ENCODE data around the gene NDST1. TPM values are rescaled to one million over a fixed set of nuclear protein-coding genes. Genes with fewer than 3 reads are reported as not detected.

The NDST1 gene
- total and polyA plus RNA-seq, 2 donors (not counting 3 experiments of a cell fraction or from before 2014, with no cell fraction given), result 38.6 to 102 TPM

DNA sequence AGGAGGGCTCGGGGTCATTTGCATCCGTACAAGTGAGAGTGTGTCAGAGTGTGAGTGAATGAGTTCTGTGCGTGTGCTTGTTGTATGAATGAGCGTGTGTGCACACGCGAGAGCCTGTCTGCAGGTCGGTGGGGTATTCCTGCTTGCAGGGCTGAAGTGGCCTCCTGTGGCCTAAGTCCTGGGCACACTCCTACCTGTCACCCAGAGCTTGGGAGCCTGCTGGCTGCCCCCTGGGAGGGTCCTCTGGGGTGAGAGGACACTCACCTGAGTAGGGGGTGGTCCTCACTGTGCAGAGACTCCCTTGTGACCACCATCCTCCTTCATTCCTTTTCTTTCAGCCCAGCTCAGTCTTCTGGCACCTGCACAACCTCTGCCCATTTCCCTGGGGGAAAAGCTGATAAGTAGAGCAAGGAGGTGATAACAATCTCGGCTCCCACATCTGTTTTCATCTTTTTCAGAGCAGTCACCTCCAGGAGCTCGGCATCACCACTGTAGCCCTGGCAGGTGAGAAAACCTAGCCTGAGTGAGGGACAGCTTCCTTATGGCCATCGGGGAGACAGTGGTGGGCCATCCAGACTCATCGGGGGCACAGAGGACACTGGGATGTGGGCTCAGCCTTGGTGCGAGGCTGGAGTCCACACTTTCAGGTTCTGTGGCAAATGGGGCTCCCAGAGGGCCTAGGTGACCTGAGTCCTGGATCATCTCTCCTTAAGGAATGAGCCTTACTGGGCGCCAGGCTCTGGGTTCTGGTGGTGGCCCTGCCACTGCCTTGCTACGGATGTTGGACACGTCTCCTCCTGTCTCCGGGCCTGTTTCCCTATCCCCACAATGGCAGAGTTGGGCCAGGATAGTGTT lies 93.8 kb downstream of the NDST1 start:
- Histone ChIP-seq H4K20me1 (replicated peaks; ENCODE audit: control insufficient read depth, extremely low read depth, insufficient read depth, low read length) (no peaks in the 10 kb centered on the region), H3K79me2 (ENCODE audit: control insufficient read depth, insufficient read depth, low read length) (no peaks in the 10 kb centered on the region), H3K27ac (ENCODE audit: insufficient read depth, low read depth, low read length) (no peak overlapping the region), H3K4me3 (replicated peaks in 1 of 3; ENCODE audit: insufficient read depth in 1 of 3, low read depth in 1 of 3, low read length in 3 of 3) (peak overlapping the region in 1 of 3 experiments; percentile 34), H3K9me3 (replicated peaks; ENCODE audit: control insufficient read depth, insufficient read depth, low read length) (no peaks in the 10 kb centered on the region), H3K9me1 (replicated peaks; ENCODE audit: control insufficient read depth, extremely low read depth, insufficient read depth, low read length) (no peaks in the 10 kb centered on the region), H3K27me3 (ENCODE audit: control insufficient read depth in 2 of 2, insufficient read depth in 2 of 2, low read length in 2 of 2) (no peaks in the 10 kb centered on the region), H3K36me3 (ENCODE audit: control insufficient read depth in 2 of 2, extremely low read depth in 1 of 2, insufficient read depth in 2 of 2, low read length in 2 of 2) (no peaks in the 10 kb centered on the region), H3K4me1 (ENCODE audit: control insufficient read depth, extremely low read depth, insufficient read depth, low read length) (peaks cover 22% of the 10 kb centered on the region), H3K4me2 (ENCODE audit: insufficient read depth, low read length) (no peak overlapping the region), H3K9ac (replicated peaks; ENCODE audit: extremely low read depth, insufficient read depth, low read length) (no peak overlapping the region), H2AFZ (ENCODE audit: low read depth, low read length) (no peak overlapping the region)
- ChIA-PET CTCF (interaction anchor here (1.1 kb wide), 1 partner anchor 52 kb away, joined by 3 read pairs; no protein-coding TSS in a partner anchor), POLR2A (no interaction called here)
- no peak for TF ChIP-seq GATA2 (IDR thresholded peaks at IDR 0.05; ENCODE audit: insufficient read depth, insufficient read length, low read depth, low read length)
- BruUV-seq (replicated peaks), result no TSS peak
- FAIRE-seq (no peak), DNase-seq (ENCODE audit: low read depth, low spot score) (no peak)
- intact Hi-C loops (cut with micrococcal nuclease) (loop anchor here (2.0 kb wide), 1 partner anchor 17 kb away; no protein-coding TSS in a partner anchor), dilution Hi-C loops (cut with MboI; ENCODE audit: extremely low pct_ligation_motif_present, low sequenced_read_pairs) (no loop called here)

DNA sequence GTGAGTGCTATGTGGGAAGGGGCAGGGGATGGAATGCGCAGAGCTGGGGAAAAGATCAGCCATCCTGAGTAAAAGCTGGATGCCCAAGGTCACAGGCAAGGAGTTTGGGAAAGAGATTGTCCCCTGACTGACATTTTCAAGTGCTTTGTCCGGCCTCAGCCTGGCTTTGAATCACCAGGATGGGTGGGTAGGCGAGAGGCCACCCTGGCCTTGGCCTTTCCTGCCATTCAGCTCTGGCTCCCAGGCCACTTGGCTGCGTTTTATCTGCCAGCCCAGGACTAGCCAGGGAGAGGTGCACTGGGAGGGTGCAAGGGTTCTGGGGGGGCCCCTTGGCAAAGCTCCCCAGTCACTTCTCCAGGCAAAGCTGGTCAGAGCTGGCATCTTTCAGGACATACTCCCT lies 95.1 kb downstream of the NDST1 start:
- ChIA-PET CTCF (interaction anchor here (0.8 kb wide), 1 partner anchor 10 kb away, joined by 3 read pairs; no protein-coding TSS in a partner anchor), POLR2A (no interaction called here)
- Histone ChIP-seq H3K9me3 (replicated peaks; ENCODE audit: control insufficient read depth, insufficient read depth, low read length) (no peaks in the 10 kb centered on the region), H3K9ac (replicated peaks; ENCODE audit: extremely low read depth, insufficient read depth, low read length) (no peak overlapping the region), H2AFZ (ENCODE audit: low read depth, low read length) (no peak overlapping the region), H3K36me3 (ENCODE audit: control insufficient read depth in 2 of 2, extremely low read depth in 1 of 2, insufficient read depth in 2 of 2, low read length in 2 of 2) (no peaks in the 10 kb centered on the region), H3K9me1 (replicated peaks; ENCODE audit: control insufficient read depth, extremely low read depth, insufficient read depth, low read length) (no peaks in the 10 kb centered on the region), H4K20me1 (replicated peaks; ENCODE audit: control insufficient read depth, extremely low read depth, insufficient read depth, low read length) (no peaks in the 10 kb centered on the region), H3K4me3 (replicated peaks in 1 of 3; ENCODE audit: insufficient read depth in 1 of 3, low read depth in 1 of 3, low read length in 3 of 3) (no peak overlapping the region), H3K4me1 (ENCODE audit: control insufficient read depth, extremely low read depth, insufficient read depth, low read length) (peaks cover 22% of the 10 kb centered on the region), H3K4me2 (ENCODE audit: insufficient read depth, low read length) (no peak overlapping the region), H3K27me3 (ENCODE audit: control insufficient read depth in 2 of 2, insufficient read depth in 2 of 2, low read length in 2 of 2) (no peaks in the 10 kb centered on the region), H3K79me2 (ENCODE audit: control insufficient read depth, insufficient read depth, low read length) (no peaks in the 10 kb centered on the region), H3K27ac (ENCODE audit: insufficient read depth, low read depth, low read length) (no peak overlapping the region)
- TF ChIP-seq, protein P1, sequence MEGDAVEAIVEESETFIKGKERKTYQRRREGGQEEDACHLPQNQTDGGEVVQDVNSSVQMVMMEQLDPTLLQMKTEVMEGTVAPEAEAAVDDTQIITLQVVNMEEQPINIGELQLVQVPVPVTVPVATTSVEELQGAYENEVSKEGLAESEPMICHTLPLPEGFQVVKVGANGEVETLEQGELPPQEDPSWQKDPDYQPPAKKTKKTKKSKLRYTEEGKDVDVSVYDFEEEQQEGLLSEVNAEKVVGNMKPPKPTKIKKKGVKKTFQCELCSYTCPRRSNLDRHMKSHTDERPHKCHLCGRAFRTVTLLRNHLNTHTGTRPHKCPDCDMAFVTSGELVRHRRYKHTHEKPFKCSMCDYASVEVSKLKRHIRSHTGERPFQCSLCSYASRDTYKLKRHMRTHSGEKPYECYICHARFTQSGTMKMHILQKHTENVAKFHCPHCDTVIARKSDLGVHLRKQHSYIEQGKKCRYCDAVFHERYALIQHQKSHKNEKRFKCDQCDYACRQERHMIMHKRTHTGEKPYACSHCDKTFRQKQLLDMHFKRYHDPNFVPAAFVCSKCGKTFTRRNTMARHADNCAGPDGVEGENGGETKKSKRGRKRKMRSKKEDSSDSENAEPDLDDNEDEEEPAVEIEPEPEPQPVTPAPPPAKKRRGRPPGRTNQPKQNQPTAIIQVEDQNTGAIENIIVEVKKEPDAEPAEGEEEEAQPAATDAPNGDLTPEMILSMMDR (IDR thresholded peaks at IDR 0.05; ENCODE audit: extremely low read depth in 1 of 2, insufficient read depth in 1 of 2, low read depth in 1 of 2, low read length in 2 of 2), result no peak
- no peak for TF ChIP-seq JUN (IDR thresholded peaks at IDR 0.05; ENCODE audit: borderline replicate concordance, insufficient read depth, insufficient read length, low read depth)
- no peak for TF ChIP-seq POLR2AphosphoS5 (IDR thresholded peaks at IDR 0.05; ENCODE audit: insufficient read depth, low read depth, low read length)
- TF ChIP-seq, protein P2, sequence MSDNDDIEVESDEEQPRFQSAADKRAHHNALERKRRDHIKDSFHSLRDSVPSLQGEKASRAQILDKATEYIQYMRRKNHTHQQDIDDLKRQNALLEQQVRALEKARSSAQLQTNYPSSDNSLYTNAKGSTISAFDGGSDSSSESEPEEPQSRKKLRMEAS (IDR thresholded peaks at IDR 0.05; ENCODE audit: insufficient read depth, insufficient read length), result no peak
- TF ChIP-seq MYC (IDR thresholded peaks at IDR 0.05; ENCODE audit: low read depth, low read length), result no peak
- TF ChIP-seq EZH2 (IDR thresholded peaks at IDR 0.05; ENCODE audit: borderline replicate concordance, low read depth, low read length, severe bottlenecking), result no peak
- TF ChIP-seq POLR2A (IDR thresholded peaks at IDR 0.05; ENCODE audit: low read depth, low read length), result no peak
- TF ChIP-seq FOS (IDR thresholded peaks at IDR 0.05; ENCODE audit: borderline replicate concordance, insufficient read depth, low read length), result no peak
- no peak for TF ChIP-seq GATA2 (IDR thresholded peaks at IDR 0.05; ENCODE audit: insufficient read depth, insufficient read length, low read depth, low read length)
- dilution Hi-C loops (cut with MboI; ENCODE audit: extremely low pct_ligation_motif_present, low sequenced_read_pairs), result no loop called here
- intact Hi-C loops (cut with micrococcal nuclease), result no loop called here
- BruUV-seq (replicated peaks), result no TSS peak
- DNase-seq (ENCODE audit: low read depth, low spot score) (no peak), FAIRE-seq (no peak)

Measured in endothelial cell of umbilical vein (primary cell).